A549 (cell line): ENCODE measurements around the gene SGPL1. TPM values are rescaled to one million over a fixed set of nuclear protein-coding genes. Genes with fewer than 3 reads are reported as not detected.

Experiments used
- ATAC-seq, 2 experiments: fragments of 200-7000 bp in 1 of 2; fragments of >200 bp in 1 of 2; cut with Nextera tagmentation in 1 of 2; cut with Tn5 transposase in 1 of 2; 3 replicates each; pipeline versions ENCODE4 v1.8.0 to v1.9.1; 2018 to 2020; ENCODE audit warnings: mild to moderate bottlenecking in 1 of 2, moderate library complexity in 1 of 2
- CTCF ChIA-PET: fragments of 300-600 bp; sonication (Branson Sonifier 250); formaldehyde crosslinking; extraction: SDS; loops from one replicate; lab custom pipeline; 2021; ENCODE audit warnings: antibody characterized with exemption, inconsistent platforms; lab: Yijun Ruan, JAX
- POLR2A ChIA-PET: fragments of 350-600 bp; formaldehyde crosslinking; extraction: SDS; loops from one replicate; lab custom pipeline; 2021; ENCODE audit warnings: antibody characterized with exemption, inconsistent platforms; lab: Yijun Ruan, JAX
- DNase-seq, 2 experiments: peaks; one replicate each; pipeline versions ENCODE4 v3.0.0 to v3.0.0-alpha.2; 2011 to 2016; ENCODE audit warnings: low read depth in 1 of 2, low spot score in 1 of 2
- FAIRE-seq: peaks from 2 replicates; lab custom pipeline; 2011; peaks lifted over from hg19 to GRCh38; lab: Jason Lieb, UNC
- H3K27ac ChIP-seq, 2 experiments: fragments of >200 bp; sonication (Bioruptor Twin); formaldehyde crosslinking; 3 replicates each; pipeline ENCODE4 v1.5.1; 2016 to 2017
- H3K4me1 ChIP-seq: fragments of >200 bp; sonication (Bioruptor Twin); formaldehyde crosslinking; 3 replicates; pipeline ENCODE4 v1.6.1; 2016
- H3K4me2 ChIP-seq: fragments of >200 bp; sonication (Bioruptor Twin); formaldehyde crosslinking; 3 replicates; pipeline ENCODE4 v1.6.1; 2016
- H3K4me3 ChIP-seq: fragments of >200 bp; sonication (Bioruptor Twin); formaldehyde crosslinking; 3 replicates; pipeline ENCODE4 v1.5.1; 2016
- H3K9me3 ChIP-seq: fragments of >200 bp; sonication (Bioruptor Twin); formaldehyde crosslinking; 3 replicates; pipeline ENCODE4 v1.6.1; 2016
- BHLHE40 ChIP-seq: IDR thresholded peaks from 2 replicates; pipeline ENCODE4 v1.6.1; 2012; ENCODE audit warnings: low read depth, low read length, inconsistent platforms
- CBX8 ChIP-seq: fragments of 200-600 bp; sonication (generic); IDR thresholded peaks from 2 replicates; pipeline ENCODE4 v1.6.1; 2016
- CHD2 ChIP-seq: fragments of 150-350 bp; IDR thresholded peaks from 2 replicates; pipeline ENCODE4 v1.6.1; 2014; ENCODE audit warnings: low read length; ENCODE audit not compliant: partially characterized antibody
- CHD4 ChIP-seq: fragments of 200-600 bp; sonication (generic); IDR thresholded peaks from 2 replicates; pipeline ENCODE4 v1.6.1; 2016; ENCODE audit warnings: antibody characterized with exemption, mild to moderate bottlenecking, borderline replicate concordance
- EP300 ChIP-seq, 2 experiments: fragments of >200 bp; sonication (Bioruptor Twin); formaldehyde crosslinking; IDR thresholded peaks; 2 replicates in 1 of 2; 3 replicates in 1 of 2; pipeline ENCODE4 v1.6.1; 2016 to 2017
- GATA3 ChIP-seq: IDR thresholded peaks from 2 replicates; pipeline ENCODE4 v1.6.1; 2012; ENCODE audit warnings: borderline replicate concordance
- HDAC2 ChIP-seq: fragments of 200-600 bp; sonication (generic); IDR thresholded peaks from 2 replicates; pipeline ENCODE4 v1.6.1; 2016
- JUNB ChIP-seq: fragments of >200 bp; sonication (Bioruptor Twin); formaldehyde crosslinking; IDR thresholded peaks from 2 replicates; pipeline ENCODE4 v1.6.1; 2016
- KDM5A ChIP-seq: fragments of 200-600 bp; sonication (generic); IDR thresholded peaks from 2 replicates; pipeline ENCODE4 v1.6.1; 2016; ENCODE audit warnings: antibody characterized with exemption, mild to moderate bottlenecking
- MAFK ChIP-seq: fragments of 450-650 bp; IDR thresholded peaks from 2 replicates; pipeline ENCODE4 v1.6.1; 2014; ENCODE audit not compliant: partially characterized antibody
- PHF8 ChIP-seq: fragments of 200-600 bp; sonication (generic); IDR thresholded peaks from 2 replicates; pipeline ENCODE4 v1.6.1; 2016; ENCODE audit warnings: low read depth, mild to moderate bottlenecking, antibody characterized with exemption, moderate library complexity, borderline replicate concordance
- POLR2AphosphoS2 ChIP-seq: conservative IDR thresholded peaks from 2 replicates; pipeline ENCODE4 v1.6.1; 2012; ENCODE audit warnings: low read length, improper control_type of control experiment, inconsistent platforms
- RAD21 ChIP-seq, 2 experiments: fragments of >200 bp in 1 of 2; sonication (Bioruptor Twin) in 1 of 2; formaldehyde crosslinking in 1 of 2; IDR thresholded peaks in 1 of 2; conservative IDR thresholded peaks in 1 of 2; 2 replicates in 1 of 2; 3 replicates in 1 of 2; pipeline ENCODE4 v1.6.1; 2012 to 2018; ENCODE audit warnings: inconsistent platforms in 1 of 2
- RFX5 ChIP-seq: fragments of 450-650 bp; IDR thresholded peaks from 2 replicates; pipeline ENCODE4 v1.7.1; 2014; ENCODE audit warnings: antibody characterized with exemption, mild to moderate bottlenecking, moderate library complexity
- RNF2 ChIP-seq: fragments of 200-600 bp; sonication (generic); IDR thresholded peaks from 2 replicates; pipeline ENCODE4 v1.6.1; 2016; ENCODE audit warnings: low read depth, mild to moderate bottlenecking, antibody characterized with exemption, moderate library complexity, borderline replicate concordance
- SREBF2 ChIP-seq: fragments of 450-650 bp; IDR thresholded peaks from 2 replicates; pipeline ENCODE4 v1.6.1; 2014; ENCODE audit warnings: mild to moderate bottlenecking, moderate library complexity
- TFCP2L1 ChIP-seq: fragments of 250-450 bp; sonication (Bioruptor Pico); IDR thresholded peaks from 2 replicates; pipeline ENCODE4 v1.5.0; 2021; ENCODE audit warnings: mild to moderate bottlenecking
- ZC3H11A ChIP-seq: fragments of 450-650 bp; IDR thresholded peaks from 2 replicates; pipeline ENCODE4 v1.6.1; 2014; ENCODE audit warnings: antibody characterized with exemption, mild to moderate bottlenecking
- WGBS: methylation state at CpG from one replicate; pipeline ENCODE4 v1.1.6; 2017; ENCODE audit errors: missing lambda C conversion rate; 5-methylcytosine and 5-hydroxymethylcytosine counted together
- polyA plus RNA-seq, 4 experiments: library from polyadenylated mRNA; depleted of rRNA in 3 of 4; stranded (reverse); fragments of >200 nt; fragmentation: RNase III in 1 of 4; extraction: RNeasy Plus Mini Kit Qiagen cat#74134 plus additional on column Dnase treatment in 1 of 4; gene quantifications; 2 replicates in 3 of 4; 3 replicates in 1 of 4; pipeline ENCODE4 v1.2.3, GENCODE V29; 2011 to 2017
- TF ChIP-seq, protein P1 (sequence below): IDR thresholded peaks from 2 replicates; pipeline ENCODE4 v1.6.1; 2012; ENCODE audit warnings: low read depth, borderline replicate concordance
- TF ChIP-seq, protein P2 (sequence below): IDR thresholded peaks from 2 replicates; pipeline ENCODE4 v1.6.1; 2012
- TF ChIP-seq, protein P3 (sequence below): fragments of 250-450 bp; sonication (Bioruptor Pico); IDR thresholded peaks from 2 replicates; pipeline ENCODE4 v1.5.0; 2020; ENCODE audit warnings: low read depth, mild to moderate bottlenecking, moderate library complexity

SGPL1 gene
- polyA plus RNA-seq, 2 of the 4 experiments (the other 2 are of a cell fraction) = 32.2 to 49.8 TPM

DNA sequence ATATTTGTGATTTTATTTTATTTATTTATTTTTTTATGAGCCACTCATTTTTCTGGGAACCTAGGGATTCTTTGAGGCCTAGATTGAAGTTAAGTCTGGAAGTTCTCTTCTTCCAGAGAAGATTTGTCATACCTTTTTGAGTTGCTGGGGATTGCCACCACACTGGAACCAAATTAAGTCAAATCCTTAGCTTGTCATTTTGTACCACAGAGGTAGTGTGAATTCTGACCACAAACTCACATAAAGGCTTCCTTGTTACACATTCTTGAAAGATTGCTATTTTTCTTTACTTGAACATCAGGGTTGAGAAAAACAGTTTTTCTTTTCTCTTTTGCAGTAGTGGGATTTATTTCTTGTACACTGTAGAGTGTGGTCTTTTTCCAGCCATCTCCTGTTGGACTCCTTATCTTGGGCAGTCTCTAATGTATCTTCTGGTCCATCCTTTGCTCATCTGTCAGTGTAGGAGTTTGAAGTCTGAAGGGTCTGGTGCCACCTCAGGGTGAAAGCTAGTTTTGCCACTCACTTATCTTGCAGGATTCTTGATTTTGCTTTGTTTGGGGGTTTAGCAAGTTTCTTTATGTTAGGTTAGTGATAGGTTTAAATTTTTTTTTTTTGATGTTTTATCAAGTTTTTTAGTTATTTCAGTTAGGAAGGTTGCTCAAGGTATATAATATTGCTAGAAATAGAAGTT is 47.9 kb downstream of the SGPL1 start:
- FAIRE-seq (no peak), ATAC-seq (0 out of 6 replicates have a peak, but pooled peaks of 1 of the 2 experiments have one; percentile 30), DNase-seq (no peak)
- Histone ChIP-seq H3K4me1 (peaks cover 4% of the 10 kb centered on the region; the same call in 2 of the 3 replicates), H3K4me3 (no peak overlapping the region), H3K9me3 (no peaks in the 10 kb centered on the region), H3K27ac (no peak overlapping the region), H3K4me2 (no peak overlapping the region)
- POLR2A ChIA-PET = no interaction called here
- CTCF ChIA-PET = interaction anchor here (0.7 to 2.0 kb wide), 4 partner anchors 10 to 16 kb away, joined by 3 to 10 read pairs (median 3); no protein-coding TSS in a partner anchor
- TF ChIP-seq CHD4 (no peak), BHLHE40 (no peak), PHF8 (no peak), JUNB (no peak), POLR2AphosphoS2 (no peak), SREBF2 (no peak)

DNA sequence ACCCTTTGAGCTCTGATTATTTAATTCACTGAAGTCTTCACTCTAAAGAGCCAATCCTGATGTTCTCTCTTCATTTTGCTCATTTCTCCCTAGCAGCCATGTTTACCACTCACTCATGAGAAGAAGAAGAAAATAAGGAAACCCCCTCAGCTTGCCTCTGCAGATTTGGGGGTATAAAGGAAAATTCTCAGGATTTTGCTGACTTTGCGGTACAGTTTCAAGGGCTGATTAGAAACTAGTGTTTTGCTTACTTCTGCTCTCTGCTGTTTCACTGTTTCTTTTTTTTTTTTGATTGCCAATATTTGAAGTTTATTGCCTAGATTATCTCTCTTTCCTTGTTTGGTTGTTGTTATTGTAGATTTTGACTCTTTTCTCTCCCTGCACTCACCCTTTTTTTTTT is 49.2 kb downstream of the SGPL1 start:
- 94% methylated on average over 1 of the region's 1 CpG for WGBS
- CTCF ChIA-PET = interaction anchor here (0.6 to 2.0 kb wide), 6 partner anchors 10 to 106 kb away, joined by 3 to 10 read pairs (median 4); no protein-coding TSS in a partner anchor
- Histone ChIP-seq H3K4me2 (no peak overlapping the region), H3K4me1 (peaks cover 4% of the 10 kb centered on the region; the same call in 2 of the 3 replicates), H3K9me3 (no peaks in the 10 kb centered on the region), H3K27ac (no peak overlapping the region), H3K4me3 (no peak overlapping the region)
- FAIRE-seq (no peak), DNase-seq (no peak), ATAC-seq (no peak)
- POLR2A ChIA-PET = no interaction called here
- TF ChIP-seq SREBF2 (no peak), ZC3H11A (no peak), MAFK (peak; percentile 86), RFX5 (no peak)

DNA sequence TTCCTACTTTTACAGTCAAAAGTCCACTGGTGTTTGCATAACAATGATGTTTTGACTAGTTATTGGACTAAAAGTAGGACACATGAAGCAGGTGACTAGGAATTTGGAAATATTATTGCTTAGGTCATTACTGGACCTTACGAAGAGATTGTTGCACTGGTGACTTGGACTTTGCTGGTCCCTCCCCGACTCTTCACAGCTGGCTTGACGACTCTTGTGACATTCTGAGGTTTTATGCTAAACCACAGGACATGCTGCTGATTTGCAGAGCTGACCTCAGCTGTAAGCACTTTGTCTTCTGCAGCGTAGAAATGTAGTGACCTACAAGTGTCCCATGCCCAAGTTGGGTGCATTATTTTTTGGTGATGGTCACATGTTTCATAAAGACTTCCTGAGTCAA is 50.7 kb downstream of the SGPL1 start:
- no peak for DNase-seq
- no peak for ATAC-seq
- TF ChIP-seq, protein P1, sequence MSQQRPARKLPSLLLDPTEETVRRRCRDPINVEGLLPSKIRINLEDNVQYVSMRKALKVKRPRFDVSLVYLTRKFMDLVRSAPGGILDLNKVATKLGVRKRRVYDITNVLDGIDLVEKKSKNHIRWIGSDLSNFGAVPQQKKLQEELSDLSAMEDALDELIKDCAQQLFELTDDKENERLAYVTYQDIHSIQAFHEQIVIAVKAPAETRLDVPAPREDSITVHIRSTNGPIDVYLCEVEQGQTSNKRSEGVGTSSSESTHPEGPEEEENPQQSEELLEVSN = no peak
- TF ChIP-seq RAD21 (conservative IDR thresholded peaks at IDR 0.05 in 1 of 2, IDR thresholded peaks at IDR 0.05 in 1 of 2) (no peak), CHD4 (no peak), GATA3 (no peak), CHD2 (no peak), EP300 (IDR thresholded peaks at IDR 0.05) (no peak), RNF2 (no peak), RFX5 (no peak), KDM5A (no peak), HDAC2 (no peak), CBX8 (no peak), TFCP2L1 (no peak)
- TF ChIP-seq, protein P2, sequence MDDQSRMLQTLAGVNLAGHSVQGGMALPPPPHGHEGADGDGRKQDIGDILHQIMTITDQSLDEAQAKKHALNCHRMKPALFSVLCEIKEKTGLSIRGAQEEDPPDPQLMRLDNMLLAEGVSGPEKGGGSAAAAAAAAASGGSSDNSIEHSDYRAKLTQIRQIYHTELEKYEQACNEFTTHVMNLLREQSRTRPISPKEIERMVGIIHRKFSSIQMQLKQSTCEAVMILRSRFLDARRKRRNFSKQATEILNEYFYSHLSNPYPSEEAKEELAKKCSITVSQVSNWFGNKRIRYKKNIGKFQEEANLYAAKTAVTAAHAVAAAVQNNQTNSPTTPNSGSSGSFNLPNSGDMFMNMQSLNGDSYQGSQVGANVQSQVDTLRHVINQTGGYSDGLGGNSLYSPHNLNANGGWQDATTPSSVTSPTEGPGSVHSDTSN = no peak
- TF ChIP-seq, protein P3, sequence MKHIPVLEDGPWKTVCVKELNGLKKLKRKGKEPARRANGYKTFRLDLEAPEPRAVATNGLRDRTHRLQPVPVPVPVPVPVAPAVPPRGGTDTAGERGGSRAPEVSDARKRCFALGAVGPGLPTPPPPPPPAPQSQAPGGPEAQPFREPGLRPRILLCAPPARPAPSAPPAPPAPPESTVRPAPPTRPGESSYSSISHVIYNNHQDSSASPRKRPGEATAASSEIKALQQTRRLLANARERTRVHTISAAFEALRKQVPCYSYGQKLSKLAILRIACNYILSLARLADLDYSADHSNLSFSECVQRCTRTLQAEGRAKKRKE (CRISPR knock-in tag) = no peak
- Histone ChIP-seq H3K27ac (no peak overlapping the region), H3K4me2 (no peak overlapping the region), H3K4me3 (no peak overlapping the region), H3K4me1 (peaks cover 4% of the 10 kb centered on the region; the same call in 2 of the 3 replicates), H3K9me3 (no peaks in the 10 kb centered on the region)
- ChIA-PET POLR2A (no interaction called here), CTCF (interaction anchor here (0.8 to 1.5 kb wide), 3 partner anchors 9 to 14 kb away, joined by 3 to 4 read pairs (median 3); no protein-coding TSS in a partner anchor)
- no peak for FAIRE-seq
- WGBS = 87% methylated on average over 4 of the region's 4 CpGs
